ENCODE data around the gene RPS13. TPM values are rescaled to one million over a fixed set of nuclear protein-coding genes. Genes with fewer than 3 reads are reported as not detected.
"Not testable (repeated sequence)": the region's sequence is repeated elsewhere in the genome, so short reads cannot be mapped to it uniquely, and the experiment has no call there.

The RPS13 gene
- total RNA-seq = 1,108 and 1,109 TPM in 2 replicates

GRCh38 chr11:17077520-17078401 lies at the start of gene RPS13:
Gene RPS13 (minus strand): TSS chr11:17077667. CDS start chr11:17077641, 26 bp downstream.
- intact Hi-C loops (cut with micrococcal nuclease) = loop anchor here (1.0 to 10.0 kb wide), 7 partner anchors 90 to 1245 kb away; partner anchors contain the start of genes C11orf58, GTF2H1 and HPS5

DNA sequence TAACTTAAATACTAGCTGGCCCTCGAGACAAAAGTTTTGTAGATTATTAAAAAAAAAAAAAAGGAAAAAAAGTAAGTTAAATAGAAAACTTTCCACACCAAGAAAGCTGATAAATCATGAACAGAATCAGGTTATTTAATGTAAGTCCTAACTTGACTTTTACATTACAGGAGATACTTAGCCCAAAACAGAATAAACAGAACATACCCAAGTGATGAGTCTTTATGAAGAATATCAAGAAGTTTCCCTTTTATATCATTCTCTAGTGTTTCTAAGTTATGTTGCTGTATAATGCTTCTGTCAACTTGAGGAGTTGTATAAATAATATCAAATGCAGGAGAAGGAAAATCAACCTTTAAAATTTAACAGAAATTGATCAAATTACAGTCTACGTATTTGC lies 44.5 kb upstream of the RPS13 start:
- intact Hi-C loops (cut with micrococcal nuclease) = no loop called here

- intact Hi-C loops (cut with micrococcal nuclease) = no loop called here
Observed at GRCh38 chr11:17117262-17117661, 39.8 kb upstream of the RPS13 start.

DNA sequence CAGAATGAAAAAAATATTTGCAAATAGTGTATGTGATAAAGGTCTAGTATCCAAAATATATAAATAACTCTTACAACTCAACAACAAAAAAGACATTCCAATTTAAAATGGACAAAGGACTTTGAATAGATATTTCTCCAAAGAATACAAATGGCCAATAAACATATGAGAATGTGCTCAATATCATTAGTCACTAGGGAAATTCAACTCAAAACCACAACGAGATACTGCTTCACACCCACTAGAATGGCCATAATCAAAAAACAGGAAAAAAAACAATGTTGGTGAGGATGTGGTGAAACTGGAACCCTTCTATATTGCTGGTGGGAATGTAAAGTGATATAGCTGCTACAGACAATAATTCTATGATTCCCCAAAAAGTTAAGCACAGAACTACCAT lies 38.6 kb upstream of the RPS13 start:
- intact Hi-C loops (cut with micrococcal nuclease) = no loop called here

- intact Hi-C loops (cut with micrococcal nuclease) = not testable (repeated sequence)
Observed at GRCh38 chr11:17107745-17108144, 30.3 kb upstream of the RPS13 start.

GRCh38 chr11:17105404-17106040 lies 28.1 kb upstream of the RPS13 start:
- intact Hi-C loops (cut with micrococcal nuclease) = not testable (repeated sequence)

GRCh38 chr11:17102462-17102861 lies 25.0 kb upstream of the RPS13 start:
- intact Hi-C loops (cut with micrococcal nuclease) = no loop called here

DNA sequence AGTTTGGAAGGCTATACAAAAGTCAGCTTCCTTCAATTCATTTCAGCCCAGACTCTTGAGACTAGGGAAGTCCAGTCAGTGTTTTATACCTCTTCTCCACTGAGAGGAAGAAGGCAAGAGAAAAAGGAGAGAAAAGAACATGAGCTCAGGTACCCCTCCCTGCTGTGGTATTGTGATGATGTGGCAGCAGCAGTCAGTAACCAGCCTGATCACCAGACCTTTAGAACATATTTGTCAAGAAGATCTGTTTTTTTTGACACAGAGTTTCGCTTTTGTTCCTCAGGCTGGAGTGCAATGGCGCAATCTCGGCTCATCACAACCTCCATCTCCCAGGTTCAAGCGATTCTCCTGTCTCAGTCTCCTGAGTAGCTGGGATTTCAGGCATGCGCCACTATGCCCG lies 21.2 kb upstream of the RPS13 start:
- intact Hi-C loops (cut with micrococcal nuclease) = no loop called here

- intact Hi-C loops (cut with micrococcal nuclease) = no loop called here
Observed at GRCh38 chr11:17098038-17098437, 20.6 kb upstream of the RPS13 start.

GRCh38 chr11:17085976-17086375 lies 8.5 kb upstream of the RPS13 start:
- intact Hi-C loops (cut with micrococcal nuclease) = not testable (repeated sequence)

GRCh38 chr11:17077240-17077519 lies 287 bp downstream of the RPS13 start:
- intact Hi-C loops (cut with micrococcal nuclease) = loop anchor here (1.0 to 10.0 kb wide), 6 partner anchors 90 to 428 kb away; partner anchors contain the start of gene C11orf58

- intact Hi-C loops (cut with micrococcal nuclease) = loop anchor here (1.0 to 10.0 kb wide), 6 partner anchors 89 to 428 kb away; partner anchors contain the start of gene C11orf58
Observed at GRCh38 chr11:17076517-17077239, 789 bp downstream of the RPS13 start.

GRCh38 chr11:17075506-17075905 lies 2.0 kb downstream of the RPS13 start:
- intact Hi-C loops (cut with micrococcal nuclease) = loop anchor here (5.0 to 10.0 kb wide), 2 partner anchors 88 to 429 kb away; no protein-coding TSS in a partner anchor

DNA sequence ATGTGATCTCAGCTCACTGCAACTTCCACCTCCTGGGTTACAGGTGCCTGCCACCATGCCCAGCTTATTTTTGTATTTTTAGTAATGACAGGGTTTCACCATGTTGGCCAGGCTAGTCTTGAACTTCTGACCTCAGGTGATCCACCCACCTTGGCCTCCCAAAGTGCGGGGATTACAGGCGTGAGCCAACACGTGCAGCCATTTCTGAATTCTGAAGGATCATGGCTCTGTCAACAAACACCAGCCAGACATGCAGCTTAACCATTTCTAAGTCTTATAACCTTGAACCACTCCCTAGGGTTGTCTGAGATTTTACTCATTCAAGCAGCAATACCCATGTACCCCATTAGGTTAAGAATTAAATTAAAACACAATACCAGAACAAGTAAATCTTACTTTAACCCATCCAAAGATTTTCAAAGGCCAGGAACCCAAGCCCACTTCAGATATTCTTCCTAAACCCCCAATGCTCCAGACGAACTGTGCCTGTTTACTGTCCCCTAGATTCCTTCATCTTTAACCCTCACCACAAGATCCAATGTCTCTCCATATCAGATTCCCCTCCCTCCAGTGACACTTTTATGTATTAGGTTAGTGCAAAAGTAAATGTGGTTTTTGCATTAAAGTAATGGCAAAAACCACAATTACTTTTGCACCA lies 4.0 kb downstream of the RPS13 start:
- intact Hi-C loops (cut with micrococcal nuclease) = loop anchor here (10.0 kb wide), 1 partner anchor 431 kb away; no protein-coding TSS in a partner anchor

DNA sequence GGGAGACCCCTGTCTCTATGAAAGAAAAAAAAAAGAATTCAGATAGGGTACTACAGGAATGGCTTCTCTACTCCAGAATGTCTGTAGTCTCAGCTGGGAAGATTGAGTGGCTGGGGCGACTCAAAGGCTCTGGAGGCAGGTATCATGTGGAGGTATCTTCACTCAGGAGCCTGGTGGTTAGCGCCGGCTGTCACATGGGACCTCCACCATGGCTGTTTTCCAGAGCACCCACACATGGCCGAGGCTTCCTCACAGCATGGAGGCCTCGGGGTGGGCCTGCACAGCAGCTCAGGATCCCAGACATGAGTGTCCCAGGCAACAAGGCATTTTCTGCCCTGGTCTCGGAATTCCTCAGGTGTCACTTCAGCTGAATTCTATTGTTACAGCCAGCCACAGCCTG lies 10.1 kb downstream of the RPS13 start:
- intact Hi-C loops (cut with micrococcal nuclease) = no loop called here

GRCh38 chr11:17066691-17067090 lies 10.8 kb downstream of the RPS13 start:
- intact Hi-C loops (cut with micrococcal nuclease) = no loop called here

GRCh38 chr11:17063171-17064002 lies 14.1 kb downstream of the RPS13 start:
- intact Hi-C loops (cut with micrococcal nuclease) = loop anchor here (1.0 to 2.0 kb wide), 4 partner anchors 117 to 276 kb away; no protein-coding TSS in a partner anchor

DNA sequence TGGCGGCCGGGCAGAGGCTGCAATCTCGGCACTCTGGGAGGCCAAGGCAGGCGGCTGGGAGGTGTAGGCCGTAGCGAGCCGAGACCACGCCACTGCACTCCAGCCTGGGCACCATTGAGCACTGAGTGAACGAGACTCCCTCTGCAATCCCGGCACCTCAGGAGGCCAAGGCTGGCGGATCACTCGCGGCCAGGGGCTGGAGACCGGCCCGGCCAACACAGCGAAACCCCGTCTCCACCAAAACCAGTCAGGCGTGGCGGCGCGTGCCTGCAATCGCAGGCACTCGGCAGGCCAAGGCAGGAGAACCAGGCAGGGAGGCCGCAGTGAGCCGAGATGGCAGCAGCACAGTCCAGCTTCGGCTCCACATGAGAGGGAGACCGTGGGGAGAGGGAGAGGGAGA lies 26.3 kb downstream of the RPS13 start:
- intact Hi-C loops (cut with micrococcal nuclease) = not testable (repeated sequence)

DNA sequence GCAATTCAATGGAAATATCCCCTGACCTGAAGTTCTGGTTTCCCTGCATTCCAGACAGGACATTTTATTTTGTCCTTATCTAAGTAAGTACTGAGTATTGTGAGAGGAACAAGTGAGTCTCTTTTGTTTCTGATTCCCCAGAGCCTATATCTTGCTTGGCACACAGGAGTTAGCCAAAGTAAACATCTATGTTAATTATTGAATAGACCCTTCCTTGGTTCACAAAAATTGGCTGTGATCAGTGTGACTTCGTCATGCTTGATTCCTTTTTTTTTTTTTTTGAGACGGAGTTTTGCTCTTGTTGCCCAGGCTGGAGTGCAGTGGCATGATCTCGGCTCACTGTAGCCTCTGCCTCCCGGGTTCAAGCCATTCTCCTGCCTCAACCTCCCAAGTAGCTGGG lies 29.0 kb downstream of the RPS13 start:
- intact Hi-C loops (cut with micrococcal nuclease) = not testable (repeated sequence)

- intact Hi-C loops (cut with micrococcal nuclease) = no loop called here
Observed at GRCh38 chr11:17046690-17047089, 30.8 kb downstream of the RPS13 start.
